GM12891 (cell line): ENCODE measurements around the gene ASIC3.

Experiments used
- PAX5 ChIP-seq: IDR thresholded peaks from 2 replicates; pipeline ENCODE4 v1.6.1; 2011; ENCODE audit warnings: low read length, moderate library complexity, mild to moderate bottlenecking; ENCODE audit not compliant: insufficient read depth, severe bottlenecking
- POLR2A ChIP-seq: IDR thresholded peaks from 2 replicates; pipeline ENCODE4 v1.6.1; 2011; ENCODE audit warnings: low read depth, low read length, control low read depth
- POLR2AphosphoS5 ChIP-seq: IDR thresholded peaks from 2 replicates; pipeline ENCODE4 v1.6.1; 2011; ENCODE audit warnings: low read depth, low read length, control low read depth
- POU2F2 ChIP-seq: IDR thresholded peaks from 2 replicates; pipeline ENCODE4 v1.6.1; 2011; ENCODE audit warnings: low read depth, mild to moderate bottlenecking, control low read depth, low read length, moderate library complexity
- SPI1 ChIP-seq: IDR thresholded peaks from 2 replicates; pipeline ENCODE4 v1.6.1; 2011; ENCODE audit warnings: low read depth, low read length, control low read depth
- TAF1 ChIP-seq: IDR thresholded peaks from 2 replicates; pipeline ENCODE4 v1.6.1; 2011; ENCODE audit warnings: low read depth, low read length, control low read depth

DNA sequence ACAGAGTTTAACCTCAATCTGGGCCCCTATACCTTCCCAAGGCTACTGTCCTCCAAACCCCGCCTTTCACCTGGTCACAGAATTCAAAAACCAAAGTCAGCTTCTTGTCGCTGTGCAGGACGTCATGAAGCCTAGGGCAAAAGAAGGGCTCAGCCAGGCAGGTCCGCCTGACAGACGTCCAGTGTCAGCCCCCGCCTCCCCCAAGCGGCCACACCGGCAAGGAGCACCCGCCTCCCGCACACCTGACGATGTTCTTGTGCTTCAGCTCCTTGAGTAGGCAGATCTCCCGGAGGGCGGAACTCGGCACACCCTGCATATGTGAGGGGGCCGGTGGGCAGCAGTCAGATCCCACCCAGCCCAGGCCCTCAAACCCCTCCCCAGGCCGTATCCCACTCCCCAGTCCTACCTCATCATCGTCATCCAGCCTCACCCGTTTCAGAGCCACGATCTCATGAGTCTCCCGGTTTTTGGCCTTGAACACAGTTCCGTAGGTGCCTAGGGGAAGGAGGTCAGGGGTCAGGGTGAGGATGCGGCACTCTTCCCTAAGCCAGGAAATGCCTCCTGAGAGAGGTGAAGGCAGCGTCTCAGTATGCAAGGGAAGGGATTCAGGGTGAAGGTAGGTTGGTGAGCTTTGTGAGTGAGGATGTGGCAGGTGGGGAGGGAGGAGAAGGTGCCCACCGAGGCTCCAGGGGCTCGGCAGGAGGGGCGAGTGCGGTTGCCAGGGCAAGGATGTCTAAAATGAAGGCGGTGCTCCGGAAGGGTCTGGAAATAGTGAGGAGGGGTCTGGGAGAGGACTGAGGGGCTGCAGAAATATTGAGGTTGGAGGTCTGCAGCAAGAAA lies 8.6 kb downstream of the ASIC3 start:
- TF ChIP-seq TAF1 (no peak), POLR2AphosphoS5 (no peak), POLR2A (no peak), PAX5 (no peak), SPI1 (no peak), POU2F2 (no peak)
